ENCODE measurements around the gene CD300H. TPM values are rescaled to one million over a fixed set of nuclear protein-coding genes. Genes with fewer than 3 reads are reported as not detected.

CD300H gene
- total RNA-seq, 2 donors from 2014 or later: not detected

GRCh38 chr17:74598346-74599022 is 31.2 kb upstream of the CD300H start:
- WGBS: 70% methylated on average over 4 of the region's 4 CpGs
- no peak overlapping the region for H3K27ac ChIP-seq

GRCh38 chr17:74597069-74597790 is 29.9 kb upstream of the CD300H start:
- H3K36me3 ChIP-seq: no peaks in the 10 kb centered on the region
- TF ChIP-seq POLR2AphosphoS5 (IDR thresholded peaks at IDR 0.05): no peak
- TF ChIP-seq CTCF (IDR thresholded peaks at IDR 0.05): no peak
- no peak for TF ChIP-seq POLR2A (IDR thresholded peaks at IDR 0.05)
- WGBS: 67% methylated on average over 8 of the region's 8 CpGs
- no peak overlapping the region for H3K4me3 ChIP-seq
- intact Hi-C loops (cut with DNase I): no loop called here
- no peaks in the 10 kb centered on the region for H3K4me1 ChIP-seq (replicated peaks)
- no peaks in the 10 kb centered on the region for H3K9me3 ChIP-seq
- no peaks in the 10 kb centered on the region for H3K27me3 ChIP-seq (replicated peaks; ENCODE audit: insufficient read depth)
- DNase-seq (ENCODE audit: low spot score): no peak
- H3K27ac ChIP-seq: no peak overlapping the region

More at GRCh38 chr17:74598346-74599022, 31.2 kb upstream of the CD300H start:
- TF ChIP-seq POLR2A (IDR thresholded peaks at IDR 0.05) (no peak), POLR2AphosphoS5 (IDR thresholded peaks at IDR 0.05) (no peak), CTCF (IDR thresholded peaks at IDR 0.05) (no peak)
- H3K36me3 ChIP-seq: no peaks in the 10 kb centered on the region
- DNase-seq (ENCODE audit: low spot score): no peak
- no peaks in the 10 kb centered on the region for H3K27me3 ChIP-seq (replicated peaks; ENCODE audit: insufficient read depth)
- H3K9me3 ChIP-seq: no peaks in the 10 kb centered on the region
- intact Hi-C loops (cut with DNase I): no loop called here
- H3K4me1 ChIP-seq (replicated peaks): no peaks in the 10 kb centered on the region
- no peak overlapping the region for H3K4me3 ChIP-seq

GRCh38 chr17:74595037-74595750 is 27.9 kb upstream of the CD300H start:
- intact Hi-C loops (cut with DNase I): no loop called here
- Histone ChIP-seq H3K27ac (no peak overlapping the region), H3K9me3 (no peaks in the 10 kb centered on the region), H3K4me3 (no peak overlapping the region), H3K4me1 (replicated peaks) (no peaks in the 10 kb centered on the region), H3K27me3 (replicated peaks; ENCODE audit: insufficient read depth) (no peaks in the 10 kb centered on the region), H3K36me3 (no peaks in the 10 kb centered on the region)
- TF ChIP-seq POLR2A (IDR thresholded peaks at IDR 0.05): no peak
- TF ChIP-seq POLR2AphosphoS5 (IDR thresholded peaks at IDR 0.05): no peak
- TF ChIP-seq CTCF (IDR thresholded peaks at IDR 0.05): no peak
- 69% methylated on average over 6 of the region's 6 CpGs for WGBS
- no peak for DNase-seq (ENCODE audit: low spot score)

DNA sequence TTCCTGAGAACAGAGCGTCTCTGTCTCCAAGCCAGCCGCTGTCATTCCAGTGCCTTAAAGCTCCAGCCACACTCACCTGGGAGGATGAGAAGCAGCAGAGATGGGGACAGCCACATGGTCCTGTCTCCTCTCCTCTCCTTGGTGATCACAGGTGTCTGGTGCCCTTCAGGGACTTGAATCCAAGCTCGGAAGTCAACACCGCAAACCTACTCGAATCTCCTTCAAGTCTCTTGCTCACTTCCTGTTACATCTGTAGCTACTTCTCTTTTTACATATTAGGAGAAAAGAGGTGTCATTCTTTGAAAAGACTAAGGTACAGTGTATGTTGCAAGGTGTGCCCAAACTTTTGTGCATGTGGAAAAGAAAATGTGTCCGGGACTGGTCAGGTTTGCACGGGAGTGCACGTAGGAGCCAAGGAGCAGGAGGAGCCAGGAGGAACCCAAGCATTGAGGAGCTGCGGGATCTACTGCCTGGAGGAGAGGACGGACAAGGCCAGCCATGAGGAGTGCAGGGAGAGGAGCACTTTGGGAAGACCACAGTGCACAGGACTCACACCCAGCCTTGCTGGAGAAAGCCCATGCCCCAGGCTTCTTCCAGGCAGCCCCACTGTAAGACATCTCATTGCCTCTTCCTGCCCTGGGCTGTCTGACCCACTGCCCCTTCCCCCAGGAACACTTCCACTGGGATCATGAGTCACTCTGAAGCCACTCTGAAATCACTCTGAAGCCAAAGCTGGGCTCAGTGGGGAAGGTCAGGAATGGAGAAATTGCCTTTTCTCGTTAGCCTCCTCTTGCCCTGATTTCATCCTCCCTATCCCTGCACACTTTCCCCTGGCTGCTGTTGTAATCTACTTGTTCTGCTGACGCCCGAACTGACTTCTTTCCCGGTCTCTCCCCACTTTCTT is 25.0 kb upstream of the CD300H start, which contains the start of gene CD300LD:
CD300LD (minus strand) TSS at position 197 of the 904 bp plus-strand sequence; CDS start at position 116, 81 bp downstream.
- H3K9me3 ChIP-seq: no peaks in the 10 kb centered on the region
- no peaks in the 10 kb centered on the region for H3K27me3 ChIP-seq (replicated peaks; ENCODE audit: insufficient read depth)
- no peak for TF ChIP-seq POLR2AphosphoS5 (IDR thresholded peaks at IDR 0.05)
- TF ChIP-seq POLR2A (IDR thresholded peaks at IDR 0.05): no peak
- no peak for TF ChIP-seq CTCF (IDR thresholded peaks at IDR 0.05)
- no peak within 1 kb of the TSS for H3K4me3 ChIP-seq
- no peak for DNase-seq (ENCODE audit: low spot score)
- 75% methylated on average over 14 of the region's 14 CpGs for WGBS
- no peak within 1 kb of the TSS for H3K27ac ChIP-seq
- intact Hi-C loops (cut with DNase I): no loop called here
- H3K4me1 ChIP-seq (replicated peaks): no peaks in the 10 kb centered on the region
- H3K36me3 ChIP-seq: no peaks in the 10 kb centered on the region

All from prostate gland (tissue), 2 donors.